Fibroblast of lung (primary cell): Measurements from ENCODE around the gene CPT1A. TPM values are rescaled to one million over a fixed set of nuclear protein-coding genes. Genes with fewer than 3 reads are reported as not detected.

Experiments used
- DNase-seq, 2 donors: peaks; one replicate each; pipeline versions ENCODE4 v3.0.0 to v3.0.0-alpha.2; 2010; ENCODE audit warnings: low read depth in 2 of 2
- H2AFZ ChIP-seq: 2 replicates; pipeline ENCODE4 v1.5.1; 2012; ENCODE audit warnings: low read length, control low read depth, inconsistent platforms
- H3K27ac ChIP-seq: 2 replicates; pipeline ENCODE4 v1.5.1; 2011; ENCODE audit warnings: low read length, control low read depth; ENCODE audit not compliant: insufficient read depth
- H3K27me3 ChIP-seq: 2 replicates; pipeline ENCODE4 v1.5.1; 2011; ENCODE audit warnings: mild to moderate bottlenecking, low read length; ENCODE audit not compliant: control insufficient read depth, insufficient read depth
- H3K36me3 ChIP-seq: 2 replicates; pipeline ENCODE4 v1.5.1; 2011; ENCODE audit warnings: low read length; ENCODE audit not compliant: control insufficient read depth, insufficient read depth
- H3K4me1 ChIP-seq: 2 replicates; pipeline ENCODE4 v1.5.1; 2011; ENCODE audit warnings: low read length; ENCODE audit not compliant: control insufficient read depth, insufficient read depth; ENCODE audit errors: extremely low read depth
- H3K4me2 ChIP-seq: 2 replicates; pipeline ENCODE4 v1.5.1; 2011; ENCODE audit warnings: low read length, control low read depth; ENCODE audit not compliant: insufficient read depth; ENCODE audit errors: extremely low read depth
- H3K4me3 ChIP-seq, 4 experiments: fragments of 200-600 bp in 1 of 4; sonication (generic) in 1 of 4; replicated peaks in 1 of 4; 2 replicates each; pipeline ENCODE4 v1.5.1; 2011 to 2016; ENCODE audit warnings: low read length in 4 of 4, low read depth in 3 of 4, mild to moderate bottlenecking in 3 of 4, control low read depth in 2 of 4, inconsistent platforms in 1 of 4, mixed read lengths in 1 of 4; ENCODE audit not compliant: insufficient read depth in 1 of 4; ENCODE audit errors: control extremely low read depth in 1 of 4
- H3K79me2 ChIP-seq: 2 replicates; pipeline ENCODE4 v1.5.1; 2012; ENCODE audit warnings: mild to moderate bottlenecking, low read length, inconsistent platforms; ENCODE audit not compliant: control insufficient read depth, insufficient read depth
- H3K9ac ChIP-seq: 2 replicates; pipeline ENCODE4 v1.5.1; 2011; ENCODE audit warnings: mild to moderate bottlenecking, low read length, control low read depth; ENCODE audit not compliant: insufficient read depth
- H3K9me3 ChIP-seq: 2 replicates; pipeline ENCODE4 v1.5.1; 2012; ENCODE audit warnings: low read depth, low read length; ENCODE audit not compliant: control insufficient read depth, insufficient read depth
- H4K20me1 ChIP-seq: 2 replicates; pipeline ENCODE4 v1.5.1; 2011; ENCODE audit warnings: low read length; ENCODE audit not compliant: control insufficient read depth, insufficient read depth; ENCODE audit errors: extremely low read depth
- CTCF ChIP-seq, 2 donors: IDR thresholded peaks in 1 of 2; conservative IDR thresholded peaks in 1 of 2; 1 replicate in 1 of 2; 2 replicates in 1 of 2; pipeline ENCODE4 v1.5.1; 2011 to 2012; ENCODE audit warnings: low read length in 2 of 2, control low read depth in 1 of 2, inconsistent platforms in 1 of 2, low read depth in 1 of 2, mild to moderate bottlenecking in 1 of 2
- EZH2 ChIP-seq: IDR thresholded peaks from 2 replicates; pipeline ENCODE4 v1.5.1; 2012; ENCODE audit warnings: low read length, control low read depth, mild to moderate bottlenecking; ENCODE audit errors: missing control alignments
- polyA plus RNA-seq, 2 donors: library from polyadenylated mRNA; depleted of rRNA in 1 of 2; stranded (reverse) in 1 of 2; unstranded in 1 of 2; fragments of >200 nt; gene quantifications; 2 replicates each; pipeline ENCODE4 v1.2.1, GENCODE V29; 2011 to 2012; ENCODE audit warnings: missing spikeins in 1 of 2
- total RNA-seq: library from RNA; depleted of rRNA; stranded (reverse); fragments of >200 nt; gene quantifications from 2 replicates; pipeline ENCODE4 v1.2.1, GENCODE V29; 2014

Gene CPT1A
- total and polyA plus RNA-seq, 2 donors (not counting 1 experiment from before 2014, with no cell fraction given): 29.5 to 45.2 TPM

- no peaks in the 10 kb centered on the region for H3K27me3 ChIP-seq
- H4K20me1 ChIP-seq: no peaks in the 10 kb centered on the region
- no peak for DNase-seq
- H2AFZ ChIP-seq: no peak overlapping the region
- no peak overlapping the region for H3K4me3 ChIP-seq
- H3K79me2 ChIP-seq: no peaks in the 10 kb centered on the region
- no peaks in the 10 kb centered on the region for H3K4me1 ChIP-seq
- no peak overlapping the region for H3K4me2 ChIP-seq
- no peak overlapping the region for H3K9ac ChIP-seq
- no peak for TF ChIP-seq CTCF (conservative IDR thresholded peaks at IDR 0.05 in 1 of 2, IDR thresholded peaks at IDR 0.05 in 1 of 2; ENCODE audit: low read depth in 1 of 2, low read length in 2 of 2)
- TF ChIP-seq EZH2: no peak
- H3K36me3 ChIP-seq: peaks cover 20% of the 10 kb centered on the region
- H3K27ac ChIP-seq: no peak overlapping the region
- no peaks in the 10 kb centered on the region for H3K9me3 ChIP-seq
Observed at GRCh38 chr11:68757711-68758110, 84.0 kb downstream of the CPT1A start.

- H3K27ac ChIP-seq: no peak overlapping the region
- DNase-seq: peak in 1 of 2 donors; percentile 10
- H3K36me3 ChIP-seq: peaks cover 11% of the 10 kb centered on the region
- no peaks in the 10 kb centered on the region for H3K4me1 ChIP-seq
- H3K4me2 ChIP-seq: no peak overlapping the region
- H3K9ac ChIP-seq: no peak overlapping the region
- no peaks in the 10 kb centered on the region for H3K27me3 ChIP-seq
- no peaks in the 10 kb centered on the region for H3K79me2 ChIP-seq
- no peak overlapping the region for H2AFZ ChIP-seq
- H4K20me1 ChIP-seq: no peaks in the 10 kb centered on the region
- H3K9me3 ChIP-seq: no peaks in the 10 kb centered on the region
- no peak overlapping the region for H3K4me3 ChIP-seq
- TF ChIP-seq CTCF (conservative IDR thresholded peaks at IDR 0.05 in 1 of 2, IDR thresholded peaks at IDR 0.05 in 1 of 2; ENCODE audit: low read depth in 1 of 2, low read length in 2 of 2): no peak
- no peak for TF ChIP-seq EZH2
Observed at GRCh38 chr11:68756171-68756766, 85.4 kb downstream of the CPT1A start.

- no peak for DNase-seq
- no peak overlapping the region for H3K4me2 ChIP-seq
- no peak overlapping the region for H3K9ac ChIP-seq
- H3K9me3 ChIP-seq: no peaks in the 10 kb centered on the region
- H3K36me3 ChIP-seq: peaks cover 8% of the 10 kb centered on the region
- no peaks in the 10 kb centered on the region for H4K20me1 ChIP-seq
- H3K4me1 ChIP-seq: no peaks in the 10 kb centered on the region
- no peak overlapping the region for H3K27ac ChIP-seq
- no peaks in the 10 kb centered on the region for H3K79me2 ChIP-seq
- no peak for TF ChIP-seq CTCF (conservative IDR thresholded peaks at IDR 0.05 in 1 of 2, IDR thresholded peaks at IDR 0.05 in 1 of 2; ENCODE audit: low read depth in 1 of 2, low read length in 2 of 2)
- TF ChIP-seq EZH2: no peak
- H3K27me3 ChIP-seq: no peaks in the 10 kb centered on the region
- no peak overlapping the region for H2AFZ ChIP-seq
- H3K4me3 ChIP-seq: no peak overlapping the region
Observed at GRCh38 chr11:68753300-68753699, 88.4 kb downstream of the CPT1A start.
